ENCODE data around the gene ZNF776.

DNA sequence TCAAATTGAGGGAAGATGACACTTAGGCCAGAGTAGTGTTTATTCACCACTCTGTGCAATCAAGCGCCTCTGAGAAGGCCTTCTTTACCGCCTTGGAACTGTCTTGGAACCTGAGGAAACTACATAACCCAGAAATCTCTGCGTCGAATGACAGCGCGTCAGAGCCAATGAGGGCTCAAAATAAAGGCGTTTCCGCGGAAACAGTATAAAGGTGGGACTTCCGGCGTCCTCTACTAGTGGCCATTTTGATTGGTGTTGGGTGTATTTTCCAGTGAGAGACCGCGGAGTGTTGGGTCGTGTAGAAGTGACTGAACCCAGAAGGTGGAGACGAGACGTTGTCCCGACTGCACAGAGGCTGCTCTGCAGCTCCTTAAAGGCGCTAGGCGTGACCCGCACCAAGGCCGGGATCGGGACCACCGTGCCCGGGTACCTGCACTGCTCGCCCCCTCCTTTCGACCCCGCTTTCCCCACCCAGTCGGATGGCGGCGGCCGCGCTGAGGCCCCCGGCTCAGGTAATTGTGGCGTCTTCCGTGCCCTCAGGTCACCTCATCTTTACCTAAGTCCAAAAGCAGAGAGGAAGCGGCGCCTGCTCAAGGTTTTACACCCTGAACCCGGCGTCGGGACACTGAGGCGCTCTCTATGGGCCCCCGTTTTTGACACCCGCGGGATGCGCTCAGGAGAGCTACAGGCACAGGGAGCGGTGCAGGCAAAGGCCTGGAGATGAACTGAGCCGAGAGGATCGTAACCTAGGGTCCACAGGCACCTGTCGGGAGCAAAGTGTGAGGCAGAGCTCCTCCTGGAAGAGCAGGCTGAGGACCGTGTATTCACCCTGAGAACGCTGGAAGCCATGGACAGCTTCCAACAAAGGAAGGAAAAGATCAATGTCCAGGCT is at the start of gene ZNF776:
- TF ChIP-seq CTCF (conservative IDR thresholded peaks at IDR 0.05; ENCODE audit: low read length) (no peak), EZH2phosphoT487 (IDR thresholded peaks at IDR 0.05; ENCODE audit: borderline replicate concordance) (no peak)
